ENCODE measurements around the gene APBA1.

The APBA1 gene

DNA sequence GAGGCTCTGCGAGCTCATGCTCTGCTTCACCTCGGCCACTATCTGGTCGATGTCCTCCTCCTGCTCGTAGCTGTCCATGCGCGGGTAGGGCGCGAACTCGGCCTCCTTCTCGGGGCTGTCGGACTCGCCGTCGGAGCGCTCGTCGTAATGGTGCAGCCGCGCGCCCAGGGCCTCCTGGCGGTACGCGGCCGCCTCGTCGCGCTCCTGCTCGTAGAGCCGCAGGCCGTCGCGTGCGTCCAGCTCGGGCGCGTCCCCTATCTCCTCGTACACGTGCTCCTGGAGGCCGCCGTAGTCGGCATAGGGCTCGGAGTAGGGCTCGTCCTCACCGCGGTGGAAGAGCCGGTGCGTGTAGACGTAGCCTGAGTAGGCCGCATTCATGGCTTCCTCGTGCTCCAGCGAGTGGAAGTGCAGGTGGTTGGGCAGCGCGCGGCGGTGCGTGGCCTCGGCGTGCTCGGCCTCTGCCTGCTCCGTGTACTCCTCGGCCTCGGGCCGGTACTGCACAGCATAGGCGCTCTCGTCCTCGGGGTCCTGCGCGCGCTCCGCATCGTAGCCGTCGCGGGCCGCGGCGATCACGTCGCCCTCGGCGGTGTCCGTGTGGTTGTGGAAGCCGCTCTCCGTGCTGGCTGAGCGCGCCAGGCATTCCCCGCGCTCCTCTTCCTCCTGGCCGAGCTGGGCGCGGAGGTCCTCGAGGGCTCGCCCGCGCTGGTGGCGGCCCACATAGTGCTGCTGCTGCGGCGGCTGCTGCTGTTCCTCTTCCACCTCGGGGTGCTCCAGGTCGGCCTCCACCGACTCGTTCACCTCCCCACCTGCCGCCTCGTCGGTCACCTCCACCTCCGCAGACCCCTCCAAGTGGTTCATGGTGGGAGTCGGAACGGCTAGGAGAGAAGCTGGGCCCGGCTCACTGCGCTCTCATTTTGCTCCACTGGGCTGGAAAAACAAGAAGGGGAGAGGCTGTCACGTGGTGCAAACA, 155.5 kb downstream of the APBA1 start:
- DNase-seq = no peak

- no peak for DNase-seq
Measured at GRCh38 chr9:69515810-69516209, 156.4 kb downstream of the APBA1 start.

GRCh38 chr9:69513141-69513820, 158.9 kb downstream of the APBA1 start:
- DNase-seq = peak; percentile 73

DNA sequence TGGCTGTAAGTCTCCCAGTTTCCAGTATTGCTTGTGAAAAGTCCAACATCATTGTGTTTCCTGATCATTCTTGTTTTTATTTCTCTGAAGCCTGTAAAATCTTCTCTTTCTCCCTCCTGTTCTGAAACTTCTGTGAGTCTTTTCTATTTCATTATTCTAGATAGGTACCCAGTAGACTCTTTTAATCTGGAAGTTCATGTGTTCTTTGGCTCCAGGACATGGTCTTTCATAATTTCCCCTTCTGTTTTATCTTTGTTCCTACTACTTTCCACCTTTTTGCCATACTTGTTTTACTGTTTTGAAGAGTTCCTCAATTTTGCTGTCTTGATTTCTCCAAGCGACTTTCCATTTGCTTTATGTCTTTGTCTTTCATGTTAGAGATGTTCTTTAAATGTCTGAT, 168.1 kb downstream of the APBA1 start:
- no peak for DNase-seq

GRCh38 chr9:69502671-69503301, 169.4 kb downstream of the APBA1 start:
- DNase-seq = no peak

DNA sequence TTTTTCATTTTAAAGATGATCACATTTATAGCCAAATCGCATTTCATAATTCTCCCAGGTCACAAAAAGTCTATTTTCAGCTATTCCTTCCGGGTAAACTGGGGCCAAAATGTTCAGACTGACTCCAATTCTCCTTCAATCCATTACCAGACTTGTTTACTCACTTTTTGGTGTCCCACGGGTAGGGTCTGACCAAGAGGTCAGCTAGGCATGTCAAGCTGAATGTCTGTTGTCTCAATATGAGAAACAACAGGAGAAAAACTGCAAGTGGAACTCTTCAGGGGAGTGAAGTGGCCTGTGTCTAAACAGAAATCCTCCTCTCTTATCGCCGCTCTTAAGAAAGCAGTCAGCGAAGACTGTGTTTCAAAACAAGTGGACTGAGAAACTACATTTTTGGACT, 171.3 kb downstream of the APBA1 start:
- DNase-seq = no peak

DNA sequence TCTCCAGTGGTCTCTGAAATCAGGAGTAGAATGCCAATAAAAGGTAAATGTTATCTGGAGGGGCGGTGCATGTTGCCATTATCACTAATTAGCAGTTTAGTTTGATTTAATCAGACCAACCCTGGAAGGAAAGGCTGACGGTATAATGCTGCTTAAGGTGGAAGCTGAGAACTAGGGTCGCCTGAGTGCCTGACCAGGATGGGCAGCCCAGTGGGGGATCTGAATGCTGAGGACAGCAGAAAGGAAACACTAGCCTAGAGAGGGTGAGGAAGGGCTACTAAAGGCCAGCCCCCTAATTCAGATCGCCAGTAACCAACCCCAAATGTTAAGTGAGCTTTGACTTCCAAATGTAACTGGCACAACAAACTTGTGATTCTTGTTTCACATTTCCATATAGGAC, 172.2 kb downstream of the APBA1 start:
- no peak for DNase-seq

DNA sequence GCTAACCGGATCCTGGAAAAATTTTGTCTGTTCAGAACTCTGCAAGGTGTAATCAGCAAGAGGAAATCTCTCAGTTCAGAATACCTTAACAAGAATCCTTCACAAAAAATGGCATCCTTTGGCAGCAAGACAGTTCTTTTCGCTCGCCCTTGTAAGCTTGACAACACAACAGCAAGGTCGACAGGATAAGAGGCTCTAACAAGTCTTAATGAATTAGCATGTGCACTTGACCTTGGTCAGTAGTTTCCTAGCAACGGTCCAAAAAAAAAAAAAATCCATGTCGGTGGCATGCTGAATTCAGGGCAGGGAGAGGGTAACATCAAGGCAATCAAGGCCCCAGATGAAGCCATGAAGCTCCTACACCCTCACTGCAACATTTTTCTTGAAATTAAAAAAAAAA, 172.8 kb downstream of the APBA1 start:
- DNase-seq = peak; percentile 81

GRCh38 chr9:69498470-69498869, 173.7 kb downstream of the APBA1 start:
- DNase-seq = no peak

GRCh38 chr9:69497816-69498215, 174.4 kb downstream of the APBA1 start:
- no peak for DNase-seq

- peak; percentile 53 for DNase-seq
Measured at GRCh38 chr9:69496846-69497450, 175.2 kb downstream of the APBA1 start.

GRCh38 chr9:69495296-69495695, 176.9 kb downstream of the APBA1 start:
- peak; percentile 52 for DNase-seq

DNA sequence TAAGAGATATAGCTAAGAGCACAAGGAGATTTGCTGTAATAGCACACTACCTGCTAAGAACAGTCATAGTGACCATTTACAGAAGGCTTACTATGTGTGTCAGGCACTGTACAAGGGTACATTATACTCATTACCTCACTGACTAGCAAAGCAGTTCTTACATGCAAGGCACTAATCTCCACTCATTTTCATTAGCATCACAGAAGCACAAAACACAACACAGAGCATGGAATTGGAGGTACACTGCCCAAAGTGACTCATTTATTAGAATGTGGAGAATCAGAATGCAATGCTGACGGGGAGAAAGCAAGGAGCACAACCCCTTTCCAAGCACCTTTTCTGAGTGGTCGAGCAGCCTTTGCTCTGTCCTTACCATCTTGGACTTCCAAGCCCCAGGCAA, 177.4 kb downstream of the APBA1 start:
- DNase-seq = no peak

- DNase-seq = no peak
Measured at GRCh38 chr9:69494208-69494607, 178.0 kb downstream of the APBA1 start.

- DNase-seq = no peak
Measured at GRCh38 chr9:69486498-69486897, 185.7 kb downstream of the APBA1 start.

- DNase-seq = no peak
Measured at GRCh38 chr9:69485466-69485865, 186.7 kb downstream of the APBA1 start.

GRCh38 chr9:69483886-69484422, 188.2 kb downstream of the APBA1 start:
- no peak for DNase-seq

GRCh38 chr9:69476797-69477196, 195.4 kb downstream of the APBA1 start:
- DNase-seq = no peak

DNA sequence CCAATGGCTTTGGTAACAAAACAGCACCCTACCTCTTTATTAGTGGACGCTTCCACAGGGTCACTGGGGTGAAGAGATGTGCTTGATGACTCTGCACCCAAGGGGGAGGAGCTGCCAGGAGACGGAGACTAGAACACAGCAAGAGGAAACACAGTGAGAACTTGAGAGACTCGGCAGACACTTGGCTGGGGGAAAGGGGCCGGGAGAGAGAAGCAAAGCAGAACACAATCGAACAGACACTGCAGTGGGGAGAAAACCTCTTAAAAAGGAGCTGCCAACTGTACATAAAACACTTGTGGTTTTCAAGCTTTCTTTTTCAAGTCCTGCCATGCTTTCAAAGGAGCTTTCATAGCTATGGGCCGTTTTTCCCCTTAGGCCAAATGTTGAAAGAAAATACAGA, 196.2 kb downstream of the APBA1 start:
- no peak for DNase-seq

DNA sequence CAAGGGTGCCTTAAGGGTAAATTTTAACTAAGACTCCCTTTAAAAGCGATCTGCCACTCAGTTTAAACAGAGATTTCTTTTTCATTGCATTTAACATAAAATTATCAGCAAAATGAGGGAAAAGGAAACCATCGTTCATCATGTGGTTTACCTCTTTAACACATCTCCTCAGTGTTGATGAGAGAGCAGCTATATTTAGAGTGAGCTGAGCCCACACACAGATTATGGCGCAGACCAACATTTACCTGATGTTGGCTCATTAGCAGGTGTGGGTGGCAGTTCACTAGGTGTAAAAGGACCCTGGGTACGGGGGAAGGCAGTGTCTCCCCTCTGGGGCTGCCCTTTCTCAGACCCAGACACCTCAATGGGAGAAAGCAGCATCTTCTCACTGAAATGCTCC, 197.3 kb downstream of the APBA1 start:
- DNase-seq = no peak

DNA sequence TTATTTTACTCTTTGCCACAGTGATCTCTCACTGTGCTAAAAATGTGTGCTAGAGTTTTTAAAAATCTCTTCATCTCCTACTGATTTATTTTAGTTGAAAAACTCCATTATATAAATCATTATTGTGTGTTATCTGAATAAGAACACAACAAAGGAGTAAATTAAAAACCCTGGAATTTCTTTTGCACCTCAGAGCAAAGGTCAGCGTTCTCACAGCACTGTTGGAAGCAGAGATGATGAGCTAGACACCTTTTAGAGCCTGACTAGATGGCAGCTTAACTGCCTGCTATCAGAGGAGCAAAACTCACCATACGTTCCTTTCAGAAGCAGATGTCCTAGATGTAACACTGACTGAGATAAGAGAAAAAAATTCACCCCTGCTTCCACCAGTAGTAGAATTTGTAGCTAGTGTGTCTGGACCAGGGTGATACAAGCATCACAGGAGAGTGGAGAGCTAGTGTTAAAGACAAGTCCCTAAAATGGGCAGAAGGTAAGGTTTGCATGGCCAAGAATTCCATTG, 200.0 kb downstream of the APBA1 start:
- no peak for DNase-seq

- no peak for DNase-seq
Measured at GRCh38 chr9:69471433-69471832, 200.7 kb downstream of the APBA1 start.

Data from retina (tissue), 1 donor.